Measurements from ENCODE around the gene HPX.

HPX gene, protein sequence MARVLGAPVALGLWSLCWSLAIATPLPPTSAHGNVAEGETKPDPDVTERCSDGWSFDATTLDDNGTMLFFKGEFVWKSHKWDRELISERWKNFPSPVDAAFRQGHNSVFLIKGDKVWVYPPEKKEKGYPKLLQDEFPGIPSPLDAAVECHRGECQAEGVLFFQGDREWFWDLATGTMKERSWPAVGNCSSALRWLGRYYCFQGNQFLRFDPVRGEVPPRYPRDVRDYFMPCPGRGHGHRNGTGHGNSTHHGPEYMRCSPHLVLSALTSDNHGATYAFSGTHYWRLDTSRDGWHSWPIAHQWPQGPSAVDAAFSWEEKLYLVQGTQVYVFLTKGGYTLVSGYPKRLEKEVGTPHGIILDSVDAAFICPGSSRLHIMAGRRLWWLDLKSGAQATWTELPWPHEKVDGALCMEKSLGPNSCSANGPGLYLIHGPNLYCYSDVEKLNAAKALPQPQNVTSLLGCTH

DNA sequence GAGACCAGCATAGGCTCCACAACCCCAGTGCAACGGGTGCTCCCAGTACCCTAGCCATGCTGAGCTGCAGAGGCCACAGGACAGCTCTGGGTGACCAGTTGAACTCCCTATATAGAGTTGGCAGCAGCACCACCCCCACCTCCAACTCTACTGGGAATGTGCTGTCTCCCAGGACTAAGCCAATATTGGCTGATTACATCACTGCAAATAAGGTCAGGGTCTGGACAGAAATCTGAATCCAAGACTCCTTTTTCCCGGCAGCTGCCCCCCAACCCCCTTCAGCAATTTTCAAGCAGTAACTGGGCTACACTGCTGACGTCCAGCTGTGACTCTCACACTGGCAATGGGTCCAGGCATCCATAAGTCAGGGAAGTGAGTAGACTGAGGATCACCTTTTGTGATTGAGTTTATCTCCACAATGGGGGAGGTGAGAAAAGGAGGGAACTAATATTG lies at the start of gene HPX:
TSS of gene HPX (minus strand) at position 82 of the 453 bp plus-strand sequence. CDS start at position 58, 24 bp downstream.
- no peaks in the 10 kb centered on the region for H3K36me3 ChIP-seq (ENCODE audit: control insufficient read depth in 1 of 2, insufficient read depth in 2 of 2, low read length in 2 of 2)
- no peak within 1 kb of the TSS for H3K27ac ChIP-seq (ENCODE audit: low read length)
- H3K4me3 ChIP-seq (ENCODE audit: low read depth in 1 of 2, low read length in 2 of 2) = no peak within 1 kb of the TSS
- no peaks in the 10 kb centered on the region for H3K27me3 ChIP-seq (ENCODE audit: low read depth, low read length)
- no peaks in the 10 kb centered on the region for H3K4me1 ChIP-seq (ENCODE audit: control insufficient read depth in 1 of 2, insufficient read depth in 2 of 2, low read length in 2 of 2)
- no peaks in the 10 kb centered on the region for H3K9me3 ChIP-seq (ENCODE audit: control insufficient read depth in 1 of 2, low read length in 2 of 2)

DNA sequence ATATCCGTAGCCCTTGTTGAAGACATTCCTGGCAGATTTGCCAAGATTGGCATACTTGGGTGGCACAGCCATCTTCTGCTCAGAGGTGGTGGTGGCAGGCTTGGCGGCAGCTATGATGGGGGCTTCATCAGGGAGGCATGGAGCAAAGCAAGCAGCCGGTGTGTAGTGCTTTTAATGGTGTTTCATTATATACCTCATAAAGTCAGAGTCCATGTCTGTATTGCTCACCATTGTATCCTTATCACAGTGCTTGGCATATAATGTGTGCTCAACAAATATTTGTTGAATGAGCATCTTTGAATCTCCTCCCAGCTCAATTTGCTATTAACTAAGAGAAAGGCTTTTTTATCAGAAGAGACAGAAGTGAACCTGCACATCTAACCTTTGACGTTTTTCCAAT lies 48.5 kb upstream of the HPX start:
- H3K4me3 ChIP-seq (ENCODE audit: low read depth in 1 of 2, low read length in 2 of 2) = no peak overlapping the region
- H3K36me3 ChIP-seq (ENCODE audit: control insufficient read depth in 1 of 2, insufficient read depth in 2 of 2, low read length in 2 of 2) = peaks cover 34 to 41% of the 10 kb centered on the region in 2 donors
- no peaks in the 10 kb centered on the region for H3K4me1 ChIP-seq (ENCODE audit: control insufficient read depth in 1 of 2, insufficient read depth in 2 of 2, low read length in 2 of 2)
- no peak overlapping the region for H3K27ac ChIP-seq (ENCODE audit: low read length)
- no peaks in the 10 kb centered on the region for H3K9me3 ChIP-seq (ENCODE audit: control insufficient read depth in 1 of 2, low read length in 2 of 2)
- no peaks in the 10 kb centered on the region for H3K27me3 ChIP-seq (ENCODE audit: low read depth, low read length)

DNA sequence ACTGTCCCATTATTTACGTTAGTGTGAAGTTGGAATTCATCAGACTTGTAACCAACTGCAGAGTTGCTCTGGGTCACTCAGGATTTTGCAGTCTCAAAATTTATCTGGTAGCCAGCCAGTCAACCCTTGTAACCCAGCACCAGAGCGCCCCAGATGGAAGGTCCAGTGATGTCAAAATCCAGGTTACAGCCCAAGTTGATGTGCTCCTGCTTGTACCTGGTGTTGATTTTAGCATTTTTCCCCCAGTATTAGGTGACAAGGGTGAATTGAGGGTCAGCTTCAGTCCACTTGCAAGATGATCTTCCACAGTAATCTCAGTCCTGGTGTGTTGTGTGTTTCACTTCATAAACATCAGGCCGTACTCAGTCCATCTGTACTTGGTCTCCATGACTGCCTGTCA lies 48.0 kb upstream of the HPX start:
- Histone ChIP-seq H3K4me1 (ENCODE audit: control insufficient read depth in 1 of 2, insufficient read depth in 2 of 2, low read length in 2 of 2) (no peaks in the 10 kb centered on the region), H3K4me3 (ENCODE audit: low read depth in 1 of 2, low read length in 2 of 2) (no peak overlapping the region), H3K27me3 (ENCODE audit: low read depth, low read length) (no peaks in the 10 kb centered on the region), H3K27ac (ENCODE audit: low read length) (no peak overlapping the region), H3K9me3 (ENCODE audit: control insufficient read depth in 1 of 2, low read length in 2 of 2) (no peaks in the 10 kb centered on the region), H3K36me3 (ENCODE audit: control insufficient read depth in 1 of 2, insufficient read depth in 2 of 2, low read length in 2 of 2) (peaks cover 34 to 43% of the 10 kb centered on the region in 2 donors)

DNA sequence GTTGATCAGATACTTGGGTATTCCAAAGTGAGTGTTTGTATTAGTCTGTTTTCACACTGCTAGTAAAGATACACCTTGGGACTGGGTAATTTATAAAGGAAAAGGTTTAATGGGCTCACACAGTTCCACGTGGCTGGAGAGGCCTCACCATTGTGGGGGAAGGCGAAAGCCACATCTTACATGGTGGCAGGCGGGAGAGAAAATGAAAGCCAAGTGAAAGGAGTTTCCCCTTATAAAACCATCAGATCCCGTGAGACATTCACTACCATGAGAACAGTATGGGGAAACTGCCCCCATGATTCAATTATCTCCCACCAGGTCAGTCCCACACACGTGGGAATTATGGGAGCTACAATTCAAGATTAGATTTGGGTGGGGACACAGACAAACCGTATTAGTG lies 47.6 kb upstream of the HPX start:
- Histone ChIP-seq H3K36me3 (ENCODE audit: control insufficient read depth in 1 of 2, insufficient read depth in 2 of 2, low read length in 2 of 2) (peaks cover 36 to 43% of the 10 kb centered on the region in 2 donors), H3K4me3 (ENCODE audit: low read depth in 1 of 2, low read length in 2 of 2) (no peak overlapping the region), H3K27me3 (ENCODE audit: low read depth, low read length) (no peaks in the 10 kb centered on the region), H3K4me1 (ENCODE audit: control insufficient read depth in 1 of 2, insufficient read depth in 2 of 2, low read length in 2 of 2) (peaks cover 0 to 2% of the 10 kb centered on the region in 2 donors), H3K27ac (ENCODE audit: low read length) (no peak overlapping the region), H3K9me3 (ENCODE audit: control insufficient read depth in 1 of 2, low read length in 2 of 2) (no peaks in the 10 kb centered on the region)

DNA sequence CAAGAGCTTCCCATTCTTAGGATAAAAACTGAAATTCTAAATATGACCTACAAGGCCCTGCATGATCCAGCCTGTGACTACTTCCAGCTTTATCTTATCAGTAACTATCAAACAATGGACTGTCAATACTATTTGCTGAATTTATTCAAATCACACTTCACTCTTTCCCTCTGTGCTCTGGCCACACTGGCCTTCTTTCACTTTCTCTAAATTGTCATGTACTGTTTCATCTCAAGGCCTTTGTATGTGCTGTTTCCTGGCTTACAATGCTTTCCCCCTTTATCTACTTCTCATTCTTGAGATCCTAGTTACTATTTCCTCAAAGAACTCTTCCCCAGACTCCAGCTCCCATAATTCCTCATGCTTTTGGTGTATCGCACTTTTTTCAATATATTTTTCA lies 46.2 kb upstream of the HPX start:
- no peaks in the 10 kb centered on the region for H3K27me3 ChIP-seq (ENCODE audit: low read depth, low read length)
- peaks cover 34 to 43% of the 10 kb centered on the region in 2 donors for H3K36me3 ChIP-seq (ENCODE audit: control insufficient read depth in 1 of 2, insufficient read depth in 2 of 2, low read length in 2 of 2)
- no peak overlapping the region for H3K4me3 ChIP-seq (ENCODE audit: low read depth in 1 of 2, low read length in 2 of 2)
- H3K9me3 ChIP-seq (ENCODE audit: control insufficient read depth in 1 of 2, low read length in 2 of 2) = no peaks in the 10 kb centered on the region
- H3K27ac ChIP-seq (ENCODE audit: low read length) = no peak overlapping the region
- H3K4me1 ChIP-seq (ENCODE audit: control insufficient read depth in 1 of 2, insufficient read depth in 2 of 2, low read length in 2 of 2) = peaks cover 8 to 16% of the 10 kb centered on the region in 2 donors

DNA sequence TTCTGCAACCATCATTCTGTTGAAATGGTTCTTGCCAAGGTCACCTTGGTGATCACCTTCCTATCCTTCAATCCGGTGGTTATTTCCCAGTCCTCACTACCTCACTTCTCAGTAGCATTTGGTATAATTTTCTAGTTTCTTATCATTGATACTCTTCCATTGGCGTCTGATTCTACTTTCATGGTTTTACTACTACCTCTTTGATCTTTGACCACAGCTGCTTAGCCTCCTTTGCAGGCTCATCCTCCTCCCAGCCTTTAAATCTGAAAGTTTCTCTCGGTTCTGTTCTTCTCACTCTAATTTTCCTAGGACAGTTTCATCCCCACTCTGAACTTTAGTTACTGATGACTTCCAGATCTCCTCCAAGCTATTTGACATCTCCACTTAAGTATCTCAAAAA lies 45.5 kb upstream of the HPX start:
- Histone ChIP-seq H3K27me3 (ENCODE audit: low read depth, low read length) (no peaks in the 10 kb centered on the region), H3K4me1 (ENCODE audit: control insufficient read depth in 1 of 2, insufficient read depth in 2 of 2, low read length in 2 of 2) (peaks cover 8 to 17% of the 10 kb centered on the region in 2 donors), H3K9me3 (ENCODE audit: control insufficient read depth in 1 of 2, low read length in 2 of 2) (no peaks in the 10 kb centered on the region), H3K36me3 (ENCODE audit: control insufficient read depth in 1 of 2, insufficient read depth in 2 of 2, low read length in 2 of 2) (peaks cover 34 to 46% of the 10 kb centered on the region in 2 donors), H3K27ac (ENCODE audit: low read length) (no peak overlapping the region), H3K4me3 (ENCODE audit: low read depth in 1 of 2, low read length in 2 of 2) (no peak overlapping the region)

DNA sequence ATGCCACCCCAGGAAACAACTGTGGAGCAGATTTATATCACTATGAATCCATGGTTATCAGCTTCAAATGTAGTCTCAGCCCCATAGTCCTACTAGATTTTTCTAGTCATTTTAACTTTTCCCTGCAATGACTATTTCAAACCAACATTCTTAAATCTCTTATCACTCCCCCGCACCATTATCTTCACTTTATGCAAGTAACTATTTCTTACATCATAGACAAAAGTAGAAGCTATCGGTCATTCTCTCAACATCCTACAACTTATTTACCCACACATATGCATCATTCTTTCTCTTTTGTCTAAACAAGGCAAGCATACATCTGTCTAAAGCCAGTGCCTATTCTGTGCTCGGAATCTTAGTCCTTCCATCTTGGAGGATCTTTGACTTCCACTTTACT lies 44.9 kb upstream of the HPX start:
- peaks cover 34 to 46% of the 10 kb centered on the region in 2 donors for H3K36me3 ChIP-seq (ENCODE audit: control insufficient read depth in 1 of 2, insufficient read depth in 2 of 2, low read length in 2 of 2)
- H3K27me3 ChIP-seq (ENCODE audit: low read depth, low read length) = no peaks in the 10 kb centered on the region
- no peak overlapping the region for H3K4me3 ChIP-seq (ENCODE audit: low read depth in 1 of 2, low read length in 2 of 2)
- H3K9me3 ChIP-seq (ENCODE audit: control insufficient read depth in 1 of 2, low read length in 2 of 2) = no peaks in the 10 kb centered on the region
- H3K27ac ChIP-seq (ENCODE audit: low read length) = no peak overlapping the region
- peaks cover 8 to 17% of the 10 kb centered on the region in 2 donors for H3K4me1 ChIP-seq (ENCODE audit: control insufficient read depth in 1 of 2, insufficient read depth in 2 of 2, low read length in 2 of 2)

DNA sequence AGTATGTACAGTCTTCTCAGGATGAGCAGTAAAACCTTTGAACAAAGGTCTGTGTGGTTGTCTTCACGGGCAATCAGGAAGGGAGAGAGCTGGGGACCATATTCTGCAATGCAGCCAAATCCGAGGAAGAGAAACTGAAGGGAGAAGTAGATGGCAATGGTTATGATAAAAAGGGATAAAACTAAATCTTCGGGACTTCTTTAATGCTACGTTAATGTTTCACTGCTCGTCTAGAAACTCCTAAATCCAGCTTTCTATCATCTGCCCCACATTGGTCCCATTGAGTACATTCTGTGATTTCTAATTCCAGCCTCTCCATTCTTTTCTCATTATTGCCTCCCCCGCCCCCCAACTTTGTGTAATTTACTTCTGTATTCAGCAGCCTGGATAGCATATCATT lies 42.2 kb upstream of the HPX start:
- no peaks in the 10 kb centered on the region for H3K9me3 ChIP-seq (ENCODE audit: control insufficient read depth in 1 of 2, low read length in 2 of 2)
- peak overlapping the region in 1 of 2 donors; percentile 93 for H3K4me3 ChIP-seq (ENCODE audit: low read depth in 1 of 2, low read length in 2 of 2)
- H3K27ac ChIP-seq (ENCODE audit: low read length) = peak overlapping the region; percentile 96
- H3K27me3 ChIP-seq (ENCODE audit: low read depth, low read length) = no peaks in the 10 kb centered on the region
- H3K36me3 ChIP-seq (ENCODE audit: control insufficient read depth in 1 of 2, insufficient read depth in 2 of 2, low read length in 2 of 2) = peaks cover 45 to 53% of the 10 kb centered on the region in 2 donors
- H3K4me1 ChIP-seq (ENCODE audit: control insufficient read depth in 1 of 2, insufficient read depth in 2 of 2, low read length in 2 of 2) = peaks cover 8 to 30% of the 10 kb centered on the region in 2 donors

DNA sequence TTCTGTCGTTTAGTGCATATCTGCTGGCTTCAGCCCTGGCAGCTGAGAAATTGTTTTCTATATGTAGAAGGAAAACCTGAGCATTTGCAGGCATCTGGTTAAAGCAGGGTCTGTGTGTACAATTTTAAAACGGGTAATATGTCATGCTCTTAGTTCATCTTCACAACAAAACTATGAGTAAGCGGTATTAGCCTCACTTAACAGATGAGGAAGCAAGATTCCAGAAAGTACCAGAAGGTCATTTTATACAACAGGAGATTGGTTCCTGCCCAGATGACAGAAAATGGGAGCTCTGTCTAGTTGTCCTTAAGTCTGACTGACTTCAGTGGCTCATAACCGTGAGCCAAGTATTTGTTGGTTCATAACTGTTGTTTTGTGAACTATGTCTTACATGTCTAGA lies 41.7 kb upstream of the HPX start:
- Histone ChIP-seq H3K27ac (ENCODE audit: low read length) (peak overlapping the region; percentile 96), H3K9me3 (ENCODE audit: control insufficient read depth in 1 of 2, low read length in 2 of 2) (no peaks in the 10 kb centered on the region), H3K36me3 (ENCODE audit: control insufficient read depth in 1 of 2, insufficient read depth in 2 of 2, low read length in 2 of 2) (peaks cover 48 to 53% of the 10 kb centered on the region in 2 donors), H3K4me3 (ENCODE audit: low read depth in 1 of 2, low read length in 2 of 2) (peak overlapping the region; percentile 78 to 93), H3K4me1 (ENCODE audit: control insufficient read depth in 1 of 2, insufficient read depth in 2 of 2, low read length in 2 of 2) (peaks cover 8 to 30% of the 10 kb centered on the region in 2 donors), H3K27me3 (ENCODE audit: low read depth, low read length) (no peaks in the 10 kb centered on the region)

DNA sequence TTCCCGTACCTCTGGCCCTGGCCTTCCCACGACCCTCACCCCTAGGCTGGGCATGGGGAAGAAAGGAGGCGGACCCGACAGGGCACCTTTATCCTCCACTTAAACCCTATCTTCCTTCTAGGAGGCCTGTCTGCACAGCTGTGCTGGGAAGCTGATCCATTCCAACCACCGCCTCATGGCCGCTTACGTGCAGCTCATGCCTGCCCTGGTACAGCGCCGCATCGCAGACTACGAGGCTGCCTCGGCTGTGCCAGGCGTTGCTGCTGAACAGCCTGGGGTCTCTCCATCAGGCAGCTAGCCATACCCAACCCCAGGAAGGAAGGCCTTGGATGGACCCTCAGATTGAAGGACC lies 41.1 kb upstream of the HPX start:
- Histone ChIP-seq H3K36me3 (ENCODE audit: control insufficient read depth in 1 of 2, insufficient read depth in 2 of 2, low read length in 2 of 2) (peaks cover 53 to 56% of the 10 kb centered on the region in 2 donors), H3K4me3 (ENCODE audit: low read depth in 1 of 2, low read length in 2 of 2) (peak overlapping the region; percentile 78 to 93), H3K27ac (ENCODE audit: low read length) (peak overlapping the region; percentile 96), H3K9me3 (ENCODE audit: control insufficient read depth in 1 of 2, low read length in 2 of 2) (no peaks in the 10 kb centered on the region), H3K4me1 (ENCODE audit: control insufficient read depth in 1 of 2, insufficient read depth in 2 of 2, low read length in 2 of 2) (peaks cover 8 to 30% of the 10 kb centered on the region in 2 donors), H3K27me3 (ENCODE audit: low read depth, low read length) (no peaks in the 10 kb centered on the region)

DNA sequence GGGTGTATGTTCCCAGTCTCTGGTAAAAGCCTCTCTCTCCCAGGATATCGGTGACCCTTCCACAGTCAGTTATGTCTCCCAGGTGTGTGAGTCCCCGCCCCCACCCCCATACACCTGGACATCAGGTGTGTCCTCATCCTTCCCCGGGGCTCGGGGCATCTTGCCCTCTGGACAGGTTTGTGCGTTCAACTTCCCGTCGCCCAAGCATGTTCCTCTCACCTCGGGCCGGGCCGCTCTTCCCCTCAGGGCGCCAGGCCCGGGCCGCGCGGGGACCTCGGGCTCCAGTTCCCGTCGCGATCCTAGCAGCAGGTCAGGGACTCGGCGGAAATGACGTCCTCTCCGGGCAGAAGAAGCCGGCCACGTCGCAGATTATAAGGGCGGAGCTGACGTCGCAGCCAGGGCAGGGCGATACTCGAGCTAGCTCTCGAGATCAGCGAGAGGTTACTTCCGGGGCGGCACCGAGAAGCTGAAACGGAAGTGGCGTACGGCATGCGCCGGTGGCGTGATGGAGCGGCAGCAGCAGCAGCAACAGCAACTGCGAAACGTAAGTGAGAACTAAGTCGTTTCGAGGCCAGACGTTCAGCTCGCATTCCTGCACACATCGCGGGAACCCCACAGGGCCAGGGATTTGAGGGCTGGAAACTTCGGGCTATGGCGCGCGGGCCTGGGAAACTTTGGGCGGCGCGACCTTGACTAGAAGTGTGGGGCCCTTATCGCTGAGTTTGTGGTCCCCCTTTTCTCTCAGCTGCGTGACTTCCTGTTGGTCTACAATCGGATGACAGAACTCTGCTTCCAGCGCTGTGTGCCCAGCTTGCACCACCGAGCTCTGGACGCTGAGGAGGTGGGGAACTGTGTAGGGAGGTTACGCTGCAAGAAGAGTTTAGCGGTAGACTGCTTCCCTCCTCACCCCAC lies 40.5 kb upstream of the HPX start, which contains the start of the genes ARFIP2 and TIMM10B:
TSS of gene ARFIP2 (minus strand) at position 320 of the 912 bp plus-strand sequence. CDS start 910 bp downstream, outside the sequence.
TSS of gene TIMM10B (plus strand) at position 490 of the 912 bp plus-strand sequence. CDS start at position 506, 16 bp downstream.
- peak within 1 kb of the TSS; percentile 78 to 93 for H3K4me3 ChIP-seq (ENCODE audit: low read depth in 1 of 2, low read length in 2 of 2)
- H3K27ac ChIP-seq (ENCODE audit: low read length) = peak within 1 kb of the TSS; percentile 96
- H3K9me3 ChIP-seq (ENCODE audit: control insufficient read depth in 1 of 2, low read length in 2 of 2) = no peaks in the 10 kb centered on the region
- peaks cover 52 to 53% of the 10 kb centered on the region in 2 donors for H3K36me3 ChIP-seq (ENCODE audit: control insufficient read depth in 1 of 2, insufficient read depth in 2 of 2, low read length in 2 of 2)
- peaks cover 8 to 30% of the 10 kb centered on the region in 2 donors for H3K4me1 ChIP-seq (ENCODE audit: control insufficient read depth in 1 of 2, insufficient read depth in 2 of 2, low read length in 2 of 2)
- H3K27me3 ChIP-seq (ENCODE audit: low read depth, low read length) = no peaks in the 10 kb centered on the region
